ENCODE data around the gene SCN9A. TPM values are rescaled to one million over a fixed set of nuclear protein-coding genes. Genes with fewer than 3 reads are reported as not detected.

The SCN9A gene
- total RNA-seq, 1 experiment from 2014 or later = 0.07 TPM

GRCh38 chr2:166304656-166305055, 71.1 kb downstream of the SCN9A start:
- Histone ChIP-seq H3K9me3 (ENCODE audit: control insufficient read depth in 1 of 2, insufficient read depth in 1 of 2, low read depth in 1 of 2, low read length in 2 of 2) (no peaks in the 10 kb centered on the region), H4K20me1 (ENCODE audit: insufficient read depth) (no peaks in the 10 kb centered on the region), H3K4me1 (ENCODE audit: control insufficient read depth in 1 of 2, insufficient read depth in 2 of 2, low read length in 2 of 2) (no peaks in the 10 kb centered on the region), H3K27me3 (ENCODE audit: insufficient read depth, low read length) (peaks cover 13% of the 10 kb centered on the region; the same call in 1 of the 2 replicates), H3K4me2 (ENCODE audit: low read length) (no peak overlapping the region), H3K4me3 (replicated peaks in 1 of 2; ENCODE audit: low read depth in 1 of 2, low read length in 2 of 2) (no peak overlapping the region), H3K9me2 (ENCODE audit: insufficient read depth) (no peaks in the 10 kb centered on the region), H3K79me2 (ENCODE audit: insufficient read depth, low read length) (no peaks in the 10 kb centered on the region), H3K36me3 (ENCODE audit: control insufficient read depth in 1 of 2, insufficient read depth in 2 of 2, low read length in 2 of 2) (no peaks in the 10 kb centered on the region), H3K27ac (ENCODE audit: low read depth, low read length) (no peak overlapping the region), H2AFZ (ENCODE audit: low read depth, low read length, poor library complexity, severe bottlenecking) (no peak overlapping the region), H3K9ac (ENCODE audit: low read length) (no peak overlapping the region)
- DNase-seq (ENCODE audit: low read depth, low spot score) = no peak
- CTCF ChIA-PET = no interaction called here
- BruUV-seq (replicated peaks) = no TSS peak
- intact Hi-C loops (cut with micrococcal nuclease) = no loop called here
- POLR2A ChIA-PET = no interaction called here
- no peak for TF ChIP-seq EZH2phosphoT487 (IDR thresholded peaks at IDR 0.05; ENCODE audit: borderline replicate concordance)
- no peak for TF ChIP-seq YY1 (IDR thresholded peaks at IDR 0.05; ENCODE audit: extremely low read depth, insufficient replicate concordance, low read depth, low read length)
- TF ChIP-seq ZFX (IDR thresholded peaks at IDR 0.05) = no peak
- no peak for ATAC-seq
- RAD21 ChIA-PET (ENCODE audit: low non-redundant PET in 1 of 2, low total read pairs in 2 of 2, uncharacterized antibody in 2 of 2, unreplicated experiment in 2 of 2) = no interaction called here

GRCh38 chr2:166302036-166302435, 73.7 kb downstream of the SCN9A start:
- Histone ChIP-seq H3K4me2 (ENCODE audit: low read length) (no peak overlapping the region), H3K79me2 (ENCODE audit: insufficient read depth, low read length) (no peaks in the 10 kb centered on the region), H3K4me1 (ENCODE audit: control insufficient read depth in 1 of 2, insufficient read depth in 2 of 2, low read length in 2 of 2) (no peaks in the 10 kb centered on the region), H3K9ac (ENCODE audit: low read length) (no peak overlapping the region), H3K36me3 (ENCODE audit: control insufficient read depth in 1 of 2, insufficient read depth in 2 of 2, low read length in 2 of 2) (no peaks in the 10 kb centered on the region), H3K27ac (ENCODE audit: low read depth, low read length) (no peak overlapping the region), H3K4me3 (replicated peaks in 1 of 2; ENCODE audit: low read depth in 1 of 2, low read length in 2 of 2) (no peak overlapping the region), H2AFZ (ENCODE audit: low read depth, low read length, poor library complexity, severe bottlenecking) (no peak overlapping the region), H3K27me3 (ENCODE audit: insufficient read depth, low read length) (peaks cover 13% of the 10 kb centered on the region; the same call in 1 of the 2 replicates), H3K9me3 (ENCODE audit: control insufficient read depth in 1 of 2, insufficient read depth in 1 of 2, low read depth in 1 of 2, low read length in 2 of 2) (no peaks in the 10 kb centered on the region), H3K9me2 (ENCODE audit: insufficient read depth) (no peaks in the 10 kb centered on the region), H4K20me1 (ENCODE audit: insufficient read depth) (no peaks in the 10 kb centered on the region)
- ATAC-seq (no peak), DNase-seq (ENCODE audit: low read depth, low spot score) (no peak)
- TF ChIP-seq ZNF274 (IDR thresholded peaks at IDR 0.05; ENCODE audit: low read depth, low read length) = no peak
- ChIA-PET RAD21 (ENCODE audit: low non-redundant PET in 1 of 2, low total read pairs in 2 of 2, uncharacterized antibody in 2 of 2, unreplicated experiment in 2 of 2) (no interaction called here), CTCF (no interaction called here), POLR2A (no interaction called here)
- no TSS peak for BruUV-seq (replicated peaks)
- intact Hi-C loops (cut with micrococcal nuclease) = no loop called here
